ENCODE measurements around the gene EMP1. TPM values are rescaled to one million over a fixed set of nuclear protein-coding genes. Genes with fewer than 3 reads are reported as not detected.
A peak's percentile ranks its signal among the peaks of the same experiment; 100 is the strongest.

Gene EMP1
- total and polyA plus RNA-seq, 12 donors, result 46.2 to 403 (median 88.5) TPM

- H3K4me3 ChIP-seq, result no peak overlapping the region
- H3K9me3 ChIP-seq, result no peaks in the 10 kb centered on the region
- ATAC-seq (peak in 2 of 8 donors; percentile 24 to 52), DNase-seq (peak in 1 of 2 donors; percentile 65)
- TF ChIP-seq CTCF (IDR thresholded peaks at IDR 0.05), result peak; percentile 57 to 83 (median 79)
- intact Hi-C loops (cut with DNase I), result loop anchor here (1.0 to 10.0 kb wide), 10 partner anchors 115 to 297 kb away; partner anchors contain the start of gene HEBP1 (in 3 of the 10)
- WGBS, 2 donors, result 64 to 66% methylated on average over 8 of the region's 8 CpGs
- peak overlapping the region in 1 of 10 donors; percentile 34 for H3K27ac ChIP-seq
- H3K27me3 ChIP-seq, result no peaks in the 10 kb centered on the region
- H3K4me1 ChIP-seq, result peaks cover 11 to 51% (median 47%) of the 10 kb centered on the region in 9 donors
- peaks cover 0 to 61% (median 28%) of the 10 kb centered on the region in 9 donors for H3K36me3 ChIP-seq
Measured at GRCh38 chr12:13211859-13212664, 15.5 kb downstream of the EMP1 start.

DNA sequence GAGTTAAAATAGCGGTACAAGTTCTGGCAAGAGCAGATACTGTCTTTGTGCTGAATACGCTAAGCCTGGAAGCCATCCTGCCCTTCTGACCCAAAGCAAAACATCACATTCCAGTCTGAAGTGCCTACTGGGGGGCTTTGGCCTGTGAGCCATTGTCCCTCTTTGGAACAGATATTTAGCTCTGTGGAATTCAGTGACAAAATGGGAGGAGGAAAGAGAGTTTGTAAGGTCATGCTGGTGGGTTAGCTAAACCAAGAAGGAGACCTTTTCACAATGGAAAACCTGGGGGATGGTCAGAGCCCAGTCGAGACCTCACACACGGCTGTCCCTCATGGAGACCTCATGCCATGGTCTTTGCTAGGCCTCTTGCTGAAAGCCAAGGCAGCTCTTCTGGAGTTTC is 18.5 kb downstream of the EMP1 start:
- Histone ChIP-seq H3K36me3 (peaks cover 0 to 87% (median 28%) of the 10 kb centered on the region in 9 donors), H3K4me1 (peaks cover 0 to 21% (median 17%) of the 10 kb centered on the region in 9 donors), H3K4me3 (no peak overlapping the region), H3K9me3 (no peaks in the 10 kb centered on the region), H3K27ac (no peak overlapping the region), H3K27me3 (no peaks in the 10 kb centered on the region)
- WGBS, 2 donors, result 96 to 98% methylated on average over 4 of the region's 4 CpGs
- no peak for ATAC-seq
- no peak for TF ChIP-seq CTCF (IDR thresholded peaks at IDR 0.05)
- no peak for DNase-seq
- intact Hi-C loops (cut with DNase I), result loop anchor here in 5 of 10 donors (10.0 kb wide), 2 partner anchors 190 to 210 kb away; partner anchors contain the start of gene HEBP1 (in 2 of the 5)

GRCh38 chr12:13218641-13219040 is 22.1 kb downstream of the EMP1 start:
- H3K36me3 ChIP-seq, result peaks cover 0 to 69% (median 24%) of the 10 kb centered on the region in 9 donors
- 96 to 99% methylated on average over 3 of the region's 3 CpGs for WGBS, 2 donors
- intact Hi-C loops (cut with DNase I), result loop anchor here in 5 of 10 donors (10.0 kb wide), 2 partner anchors 194 to 214 kb away; partner anchors contain the start of gene HEBP1 (in 2 of the 5)

More at GRCh38 chr12:13218641-13219040, 22.1 kb downstream of the EMP1 start:
- no peak for ATAC-seq
- Histone ChIP-seq H3K27ac (no peak overlapping the region), H3K4me3 (no peak overlapping the region), H3K4me1 (peaks cover 0 to 10% (median 0%) of the 10 kb centered on the region in 9 donors), H3K9me3 (no peaks in the 10 kb centered on the region), H3K27me3 (no peaks in the 10 kb centered on the region)
- no peak for DNase-seq
- no peak for TF ChIP-seq CTCF (IDR thresholded peaks at IDR 0.05)
